HepG2 (cell line): ENCODE measurements around the gene POU2F2. TPM values are rescaled to one million over a fixed set of nuclear protein-coding genes. Genes with fewer than 3 reads are reported as not detected.

Source experiments
- AHDC1 ChIP-seq: sonication (generic); formaldehyde crosslinking; IDR thresholded peaks from 2 replicates; pipeline ENCODE4 v1.5.1; 2020; ENCODE audit warnings: mild to moderate bottlenecking, missing genetic modification reagents, borderline replicate concordance
- KDM3A ChIP-seq: IDR thresholded peaks from 2 replicates; pipeline ENCODE4 v1.6.1; 2018; ENCODE audit warnings: low read depth, missing compliant biosample characterization
- PITX1 ChIP-seq: sonication (generic); formaldehyde crosslinking; IDR thresholded peaks from 2 replicates; pipeline ENCODE4 v1.5.1; 2020; ENCODE audit warnings: mild to moderate bottlenecking, missing genetic modification reagents
- RNF2 ChIP-seq: fragments of 450-650 bp; conservative IDR thresholded peaks from 2 replicates; pipeline ENCODE4 v1.6.1; 2016; ENCODE audit warnings: low read depth
- SP5 ChIP-seq: IDR thresholded peaks from 2 replicates; pipeline ENCODE4 v1.6.1; 2016; ENCODE audit warnings: low read depth, borderline replicate concordance
- SRF ChIP-seq: IDR thresholded peaks from 2 replicates; pipeline ENCODE4 v1.6.1; 2011; ENCODE audit warnings: mild to moderate bottlenecking, low read depth, low read length, moderate library complexity
- TAF15 ChIP-seq: fragments of 200-400 bp; formaldehyde crosslinking; IDR thresholded peaks from one replicate; pipeline ENCODE4 v1.6.1; 2018; ENCODE audit warnings: mild to moderate bottlenecking, low read depth, low read length; ENCODE audit not compliant: poor library complexity, severe bottlenecking
- ZBTB25 ChIP-seq: IDR thresholded peaks from 2 replicates; pipeline ENCODE4 v1.6.1; 2018; ENCODE audit warnings: missing genetic modification reagents
- ZBTB49 ChIP-seq: sonication (generic); formaldehyde crosslinking; IDR thresholded peaks from 2 replicates; pipeline ENCODE4 v1.4.0; 2020; ENCODE audit warnings: missing genetic modification reagents, borderline replicate concordance
- ZNF142 ChIP-seq: sonication (generic); formaldehyde crosslinking; IDR thresholded peaks from 2 replicates; pipeline ENCODE4 v1.4.0; 2020; ENCODE audit warnings: missing genetic modification reagents
- ZNF441 ChIP-seq: sonication (generic); formaldehyde crosslinking; IDR thresholded peaks from 2 replicates; pipeline ENCODE4 v1.7.0; 2021; ENCODE audit warnings: missing genetic modification reagents, borderline replicate concordance
- ZNF547 ChIP-seq: sonication (generic); formaldehyde crosslinking; IDR thresholded peaks from 2 replicates; pipeline ENCODE4 v1.5.1; 2020; ENCODE audit warnings: mild to moderate bottlenecking, missing genetic modification reagents
- ZSCAN12 ChIP-seq: sonication (generic); formaldehyde crosslinking; IDR thresholded peaks from 2 replicates; pipeline ENCODE4 v1.9.0; 2021; ENCODE audit warnings: mild to moderate bottlenecking, missing genetic modification reagents
- polyA plus RNA-seq, 8 experiments: library from polyadenylated mRNA; depleted of rRNA in 3 of 8; stranded (reverse) in 7 of 8; unstranded in 1 of 8; fragments of >200 nt; fragmentation: Illumina TruSeq in 4 of 8; extraction: Trizol in 4 of 8; gene quantifications; 2 replicates each; pipeline versions ENCODE4 v1.2.1 to v1.2.3, GENCODE V29; 2011 to 2016; ENCODE audit warnings: low read depth in 4 of 8, missing spikeins in 1 of 8, mixed read lengths in 1 of 8; ENCODE audit not compliant: insufficient read depth in 1 of 8
- total RNA-seq, 5 experiments: library from RNA; depleted of rRNA; stranded (reverse); fragments of >200 nt; fragmentation: Illumina TruSeq; extraction: Trizol; gene quantifications; 2 replicates each; pipeline ENCODE4 v1.2.3, GENCODE V29; 2016; ENCODE audit warnings: low read depth in 1 of 5

Gene POU2F2
- total and polyA plus RNA-seq, 2 of the 13 experiments (the other 11 are each of a cell fraction or from before 2014, with no cell fraction given) = 0.09 to 0.17 TPM

- TF ChIP-seq ZBTB49 (CRISPR knock-in tag) = no peak
- TF ChIP-seq AHDC1 (CRISPR knock-in tag) = no peak
- TF ChIP-seq PITX1 (CRISPR knock-in tag) = peak; percentile 76
- peak; percentile 72; the same call in 1 of the 2 replicates for TF ChIP-seq ZNF441 (CRISPR knock-in tag)
- no peak for TF ChIP-seq KDM3A (CRISPR knock-in tag)
- TF ChIP-seq ZNF142 (CRISPR knock-in tag) = no peak
- TF ChIP-seq SRF = 0 out of 2 replicates have a peak, but pooled peaks have one; percentile 1
- peak; percentile 44 for TF ChIP-seq TAF15
- TF ChIP-seq SP5 (CRISPR knock-in tag) = no peak; the same call in 1 of the 2 replicates
- TF ChIP-seq ZBTB25 = no peak
- TF ChIP-seq ZNF547 (CRISPR knock-in tag) = peak; percentile 84; the same call in 1 of the 2 replicates
- no peak for TF ChIP-seq ZSCAN12 (CRISPR knock-in tag)
- 0 out of 2 replicates have a peak, but pooled peaks have one; percentile 18 for TF ChIP-seq RNF2
These were observed 56.4 kb downstream of the POU2F2 start, which contains the start of gene ZNF574 (continued) for GRCh38 chr19:42075616-42076379.
